HEK293 (cell line): ENCODE measurements around the gene NEK8.

Source experiments
- ELK4 ChIP-seq: IDR thresholded peaks from 2 replicates; pipeline ENCODE4 v1.6.1; 2011; ENCODE audit warnings: mild to moderate bottlenecking, low read depth, low read length, borderline replicate concordance
- GLIS1 ChIP-seq: fragments of 450-650 bp; formaldehyde crosslinking; IDR thresholded peaks from 2 replicates; pipeline ENCODE4 v1.5.1; 2016; ENCODE audit warnings: missing biosample characterization, missing genetic modification characterization
- PRDM10 ChIP-seq: fragments of 450-650 bp; formaldehyde crosslinking; IDR thresholded peaks from 2 replicates; pipeline ENCODE4 v1.5.1; 2016; ENCODE audit warnings: missing biosample characterization, missing genetic modification characterization
- PRDM4 ChIP-seq: fragments of 450-650 bp; formaldehyde crosslinking; IDR thresholded peaks from 2 replicates; pipeline ENCODE4 v1.5.1; 2017; ENCODE audit warnings: missing biosample characterization, missing genetic modification characterization
- SP2 ChIP-seq: fragments of 450-650 bp; formaldehyde crosslinking; IDR thresholded peaks from 2 replicates; pipeline ENCODE4 v1.5.1; 2016; ENCODE audit warnings: missing biosample characterization, missing genetic modification characterization
- ZBTB17 ChIP-seq: fragments of 450-650 bp; formaldehyde crosslinking; IDR thresholded peaks from 2 replicates; pipeline ENCODE4 v1.5.1; 2016; ENCODE audit warnings: missing biosample characterization, missing genetic modification characterization
- ZBTB20 ChIP-seq: fragments of 450-650 bp; formaldehyde crosslinking; IDR thresholded peaks from 2 replicates; pipeline ENCODE4 v1.5.1; 2016; ENCODE audit warnings: missing biosample characterization, missing genetic modification characterization
- ZBTB49 ChIP-seq: fragments of 450-650 bp; formaldehyde crosslinking; IDR thresholded peaks from 2 replicates; pipeline ENCODE4 v1.5.1; 2016; ENCODE audit warnings: missing biosample characterization, missing genetic modification characterization, low read depth
- ZFP37 ChIP-seq: fragments of 450-650 bp; formaldehyde crosslinking; IDR thresholded peaks from 2 replicates; pipeline ENCODE4 v1.5.1; 2016; ENCODE audit warnings: missing biosample characterization, missing genetic modification characterization
- ZNF121 ChIP-seq: fragments of 450-650 bp; formaldehyde crosslinking; IDR thresholded peaks from 2 replicates; pipeline ENCODE4 v1.5.1; 2016; ENCODE audit warnings: missing biosample characterization, missing genetic modification characterization
- ZNF169 ChIP-seq: fragments of 450-650 bp; formaldehyde crosslinking; IDR thresholded peaks from 2 replicates; pipeline ENCODE4 v1.5.1; 2016; ENCODE audit warnings: missing biosample characterization, missing genetic modification characterization
- ZNF335 ChIP-seq: fragments of 450-650 bp; formaldehyde crosslinking; conservative IDR thresholded peaks from 2 replicates; pipeline ENCODE4 v1.5.1; 2016; ENCODE audit warnings: missing biosample characterization, missing genetic modification characterization
- ZNF366 ChIP-seq: fragments of 450-650 bp; formaldehyde crosslinking; conservative IDR thresholded peaks from 2 replicates; pipeline ENCODE4 v1.5.1; 2016; ENCODE audit warnings: missing biosample characterization, missing genetic modification characterization
- ZNF394 ChIP-seq: fragments of 450-650 bp; formaldehyde crosslinking; IDR thresholded peaks from 2 replicates; pipeline ENCODE4 v1.5.1; 2016; ENCODE audit warnings: missing biosample characterization, missing genetic modification characterization, mild to moderate bottlenecking, moderate library complexity, borderline replicate concordance
- ZNF423 ChIP-seq: fragments of 450-650 bp; formaldehyde crosslinking; IDR thresholded peaks from 2 replicates; pipeline ENCODE4 v1.5.1; 2016; ENCODE audit warnings: missing biosample characterization, missing genetic modification characterization
- ZNF433 ChIP-seq: fragments of 450-650 bp; formaldehyde crosslinking; IDR thresholded peaks from 2 replicates; pipeline ENCODE4 v1.5.1; 2016; ENCODE audit warnings: missing biosample characterization, missing genetic modification characterization, low read depth
- ZNF518A ChIP-seq: fragments of 450-650 bp; formaldehyde crosslinking; conservative IDR thresholded peaks from 2 replicates; pipeline ENCODE4 v1.5.1; 2016; ENCODE audit warnings: low read depth, missing biosample characterization, missing genetic modification characterization
- ZNF549 ChIP-seq: fragments of 450-650 bp; IDR thresholded peaks from 2 replicates; pipeline ENCODE4 v1.5.1; 2018; ENCODE audit warnings: missing biosample characterization, missing genetic modification characterization, mild to moderate bottlenecking, inconsistent platforms, moderate library complexity
- ZNF555 ChIP-seq: fragments of 450-650 bp; formaldehyde crosslinking; conservative IDR thresholded peaks from 2 replicates; pipeline ENCODE4 v1.5.1; 2017; ENCODE audit warnings: missing biosample characterization, mild to moderate bottlenecking, missing genetic modification characterization, inconsistent platforms
- ZNF645 ChIP-seq: fragments of 450-650 bp; formaldehyde crosslinking; IDR thresholded peaks from 2 replicates; pipeline ENCODE4; 2016; ENCODE audit warnings: missing biosample characterization, missing genetic modification characterization
- ZNF670 ChIP-seq: fragments of 450-650 bp; formaldehyde crosslinking; IDR thresholded peaks from 2 replicates; pipeline ENCODE4 v1.5.1; 2016; ENCODE audit warnings: missing biosample characterization, missing genetic modification characterization, low read depth
- ZNF776 ChIP-seq: fragments of 450-650 bp; formaldehyde crosslinking; IDR thresholded peaks from 2 replicates; pipeline ENCODE4 v1.5.0; 2017; ENCODE audit warnings: missing biosample characterization, missing genetic modification characterization, borderline replicate concordance
- ZNF791 ChIP-seq: fragments of 450-650 bp; formaldehyde crosslinking; IDR thresholded peaks from 2 replicates; pipeline ENCODE4 v1.5.1; 2016; ENCODE audit warnings: missing biosample characterization, missing genetic modification characterization

Gene NEK8

GRCh38 chr17:28718333-28719020 lies 10.1 kb upstream of the NEK8 start (continued):
- TF ChIP-seq ZNF518A (tag by site-specific recombination) (no peak), ZNF549 (no peak), SP2 (tag by site-specific recombination) (peak; percentile 3; the same call in 1 of the 2 replicates), ZNF555 (tag by site-specific recombination) (no peak), ZNF433 (tag by site-specific recombination) (no peak), ZNF776 (no peak), ZNF169 (tag by site-specific recombination) (no peak), ZBTB20 (no peak; the same call in 1 of the 2 replicates), ZNF670 (tag by site-specific recombination) (no peak), ZNF121 (tag by site-specific recombination) (no peak), PRDM4 (tag by site-specific recombination) (0 out of 2 replicates have a peak, but pooled peaks have one; percentile 11), PRDM10 (tag by site-specific recombination) (peak; percentile 96), GLIS1 (peak; percentile 99), ELK4 (no peak), ZNF791 (tag by site-specific recombination) (no peak), ZNF423 (tag by site-specific recombination) (no peak), ZNF366 (tag by site-specific recombination) (peak; percentile 67), ZFP37 (tag by site-specific recombination) (0 out of 2 replicates have a peak, but pooled peaks have one; percentile 56), ZBTB49 (tag by site-specific recombination) (no peak), ZNF394 (tag by site-specific recombination) (0 out of 2 replicates have a peak, but pooled peaks have one; percentile 15), ZNF335 (tag by site-specific recombination) (peak; percentile 13; the same call in 1 of the 2 replicates), ZBTB17 (peak; percentile 48), ZNF645 (tag by site-specific recombination) (no peak)
